H1 (cell line): ENCODE data around the gene LRRK1. TPM values are rescaled to one million over a fixed set of nuclear protein-coding genes. Genes with fewer than 3 reads are reported as not detected.

Experiments used
- BRCA1 ChIP-seq: IDR thresholded peaks from 2 replicates; pipeline ENCODE4 v1.6.1; 2012; ENCODE audit warnings: low read depth, low read length, improper control_type of control experiment
- CBX5 ChIP-seq: fragments of 300-800, 300-1000 bp; sonication (generic); IDR thresholded peaks from 2 replicates; pipeline ENCODE4 v1.7.1; 2016; ENCODE audit warnings: antibody characterized with exemption, low read length, low read depth
- E2F6 ChIP-seq: IDR thresholded peaks from 2 replicates; pipeline ENCODE4 v1.6.1; 2012; ENCODE audit warnings: inconsistent platforms
- FOSL1 ChIP-seq: IDR thresholded peaks from 2 replicates; pipeline ENCODE4 v1.6.1; 2011; ENCODE audit warnings: mild to moderate bottlenecking, low read depth, low read length, moderate library complexity; ENCODE audit not compliant: insufficient read depth
- JUN ChIP-seq: IDR thresholded peaks from 2 replicates; pipeline ENCODE4 v1.6.1; 2011; ENCODE audit warnings: low read depth, mild to moderate bottlenecking, improper control_type of control experiment, low read length
- KDM1A ChIP-seq: fragments of 200-600, 300-600 bp; sonication (generic); IDR thresholded peaks from 2 replicates; pipeline ENCODE4 v1.7.1; 2016; ENCODE audit warnings: mild to moderate bottlenecking, low read length, borderline replicate concordance
- KDM5A ChIP-seq: fragments of 200-600 bp; IDR thresholded peaks from 2 replicates; pipeline ENCODE4 v1.7.1; 2012; ENCODE audit warnings: mild to moderate bottlenecking, low read length, inconsistent platforms, mixed read lengths
- PHF8 ChIP-seq: fragments of 200-600 bp; sonication (generic); conservative IDR thresholded peaks from 2 replicates; pipeline ENCODE4 v1.7.1; 2012; ENCODE audit warnings: low read depth, mild to moderate bottlenecking, inconsistent platforms, low read length, moderate library complexity
- POLR2AphosphoS5 ChIP-seq: IDR thresholded peaks from 2 replicates; pipeline ENCODE4 v1.6.1; 2011; ENCODE audit warnings: low read depth, low read length
- RAD21 ChIP-seq, 2 experiments: IDR thresholded peaks in 1 of 2; conservative IDR thresholded peaks in 1 of 2; 2 replicates each; pipeline ENCODE4 v1.6.1; 2011; ENCODE audit warnings: low read depth in 2 of 2, low read length in 2 of 2, improper control_type of control experiment in 1 of 2, inconsistent platforms in 1 of 2, mild to moderate bottlenecking in 1 of 2, moderate library complexity in 1 of 2
- RXRA ChIP-seq: IDR thresholded peaks from 2 replicates; pipeline ENCODE4 v1.6.1; 2011; ENCODE audit warnings: low read depth, mild to moderate bottlenecking, low read length, moderate library complexity; ENCODE audit not compliant: insufficient read depth
- SIRT6 ChIP-seq: IDR thresholded peaks from one replicate; pipeline ENCODE4 v1.7.1; 2012; ENCODE audit warnings: low read length, inconsistent platforms
- SP4 ChIP-seq: IDR thresholded peaks from 2 replicates; pipeline ENCODE4 v1.6.1; 2012; ENCODE audit warnings: low read length, inconsistent platforms
- SUZ12 ChIP-seq: fragments of 200-600 bp; sonication (generic); IDR thresholded peaks from 2 replicates; pipeline ENCODE4 v1.6.1; 2012; ENCODE audit warnings: mild to moderate bottlenecking, inconsistent platforms, low read length, moderate library complexity, mixed read lengths
- TEAD4 ChIP-seq: IDR thresholded peaks from 2 replicates; pipeline ENCODE4 v1.6.1; 2012; ENCODE audit warnings: low read depth, low read length, inconsistent platforms, mixed read lengths
- YY1 ChIP-seq: IDR thresholded peaks from 2 replicates; pipeline ENCODE4 v1.6.1; 2011; ENCODE audit warnings: low read depth, mild to moderate bottlenecking, low read length
- polyA plus RNA-seq, 7 experiments: library from polyadenylated mRNA; depleted of rRNA in 3 of 7; stranded (reverse) in 5 of 7; unstranded in 2 of 7; fragments of >200 nt in 5 of 7; fragments of 200-250 nt in 2 of 7; gene quantifications; 1 replicate in 5 of 7; 2 replicates in 1 of 7; 4 replicates in 1 of 7; pipeline versions ENCODE4 v1.2.1 to v1.2.3, GENCODE V29; 2011 to 2013; ENCODE audit warnings: missing spikeins in 2 of 7, mixed read lengths in 2 of 7
- total RNA-seq: library from RNA; stranded (reverse); fragmentation: NEBNext Ultra II Directional; extraction: Animal tissue kit (Norgen Biotek cat#: 25700); gene quantifications from 2 replicates; pipeline ENCODE4 v1.2.1, GENCODE V29; 2021
- TF ChIP-seq, protein P1 (sequence below): IDR thresholded peaks from 2 replicates; pipeline ENCODE4 v1.6.1; 2012; ENCODE audit warnings: inconsistent platforms
- TF ChIP-seq, protein P2 (sequence below): IDR thresholded peaks from 2 replicates; pipeline ENCODE4 v1.6.1; 2012; ENCODE audit warnings: low read length, inconsistent platforms

LRRK1 gene
- total and polyA plus RNA-seq, 2 of the 8 experiments (the other 6 are each of a cell fraction or from before 2014, with no cell fraction given), result 1.2 to 3.6 TPM

- TF ChIP-seq FOSL1 (no peak), SUZ12 (no peak), RAD21 (IDR thresholded peaks at IDR 0.05 in 1 of 2, conservative IDR thresholded peaks at IDR 0.05 in 1 of 2; ENCODE audit: low read depth in 2 of 2, low read length in 2 of 2) (peak; percentile 48 to 67), YY1 (no peak), E2F6 (0 out of 2 replicates have a peak, but pooled peaks have one; percentile 20), CBX5 (no peak), POLR2AphosphoS5 (no peak), BRCA1 (no peak), SIRT6 (no peak), JUN (no peak), KDM1A (no peak; the same call in 1 of the 2 replicates), SP4 (no peak), TEAD4 (no peak), KDM5A (no peak), RXRA (no peak), PHF8 (0 out of 2 replicates have a peak, but pooled peaks have one; percentile 14)
- TF ChIP-seq, protein P1, sequence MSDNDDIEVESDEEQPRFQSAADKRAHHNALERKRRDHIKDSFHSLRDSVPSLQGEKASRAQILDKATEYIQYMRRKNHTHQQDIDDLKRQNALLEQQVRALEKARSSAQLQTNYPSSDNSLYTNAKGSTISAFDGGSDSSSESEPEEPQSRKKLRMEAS, result peak; percentile 78
- TF ChIP-seq, protein P2, sequence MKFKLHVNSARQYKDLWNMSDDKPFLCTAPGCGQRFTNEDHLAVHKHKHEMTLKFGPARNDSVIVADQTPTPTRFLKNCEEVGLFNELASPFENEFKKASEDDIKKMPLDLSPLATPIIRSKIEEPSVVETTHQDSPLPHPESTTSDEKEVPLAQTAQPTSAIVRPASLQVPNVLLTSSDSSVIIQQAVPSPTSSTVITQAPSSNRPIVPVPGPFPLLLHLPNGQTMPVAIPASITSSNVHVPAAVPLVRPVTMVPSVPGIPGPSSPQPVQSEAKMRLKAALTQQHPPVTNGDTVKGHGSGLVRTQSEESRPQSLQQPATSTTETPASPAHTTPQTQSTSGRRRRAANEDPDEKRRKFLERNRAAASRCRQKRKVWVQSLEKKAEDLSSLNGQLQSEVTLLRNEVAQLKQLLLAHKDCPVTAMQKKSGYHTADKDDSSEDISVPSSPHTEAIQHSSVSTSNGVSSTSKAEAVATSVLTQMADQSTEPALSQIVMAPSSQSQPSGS, result no peak
Observed at GRCh38 chr15:101008158-101009139, 89.3 kb downstream of the LRRK1 start (continued).
